Gastrocnemius medialis (tissue), 4 donors: ENCODE data around the gene GPS1. TPM values are rescaled to one million over a fixed set of nuclear protein-coding genes. Genes with fewer than 3 reads are reported as not detected.

Source experiments
- ATAC-seq, 2 donors: fragments of 150-250 bp; one replicate each; pipeline ENCODE4 v1.9.1; 2016
- DNase-seq, 2 donors: peaks; one replicate each; pipeline ENCODE4 v3.0.0-alpha.2; 2019
- H3K27ac ChIP-seq, 4 donors: fragments of 200-600 bp; sonication (generic); 1 replicate in 1 of 4; 2 replicates in 3 of 4; pipeline ENCODE4 v1.5.1; 2016 to 2018; ENCODE audit warnings: mild to moderate bottlenecking in 2 of 4, moderate library complexity in 1 of 4
- H3K27me3 ChIP-seq, 3 donors: fragments of 200-600 bp; sonication (generic) in 2 of 3; 1 replicate in 1 of 3; 2 replicates in 2 of 3; pipeline versions ENCODE4 v1.5.1 to v1.6.0; 2016 to 2019; ENCODE audit warnings: mild to moderate bottlenecking in 1 of 3, moderate library complexity in 1 of 3
- H3K36me3 ChIP-seq, 2 donors: fragments of 200-600 bp; sonication (generic) in 1 of 2; one replicate each; pipeline ENCODE4 v1.5.1; 2017 to 2018
- H3K4me1 ChIP-seq, 2 donors: fragments of 200-600 bp; sonication (generic) in 1 of 2; one replicate each; pipeline ENCODE4 v1.5.1; 2016 to 2017; ENCODE audit warnings: mild to moderate bottlenecking in 2 of 2
- H3K4me3 ChIP-seq, 4 donors: fragments of 200-600 bp; sonication (generic) in 3 of 4; 1 replicate in 1 of 4; 2 replicates in 3 of 4; pipeline ENCODE4 v1.5.1; 2016 to 2019; ENCODE audit warnings: mild to moderate bottlenecking in 2 of 4
- H3K9me3 ChIP-seq, 3 donors: fragments of 200-600 bp; sonication (generic) in 2 of 3; 1 replicate in 1 of 3; 2 replicates in 2 of 3; pipeline ENCODE4 v1.5.1; 2016 to 2019
- CTCF ChIP-seq, 5 experiments: fragments of 450-650 bp in 3 of 5; fragments of 200-600 bp in 2 of 5; sonication (generic) in 2 of 5; IDR thresholded peaks in 4 of 5; conservative IDR thresholded peaks in 1 of 5; 1 replicate in 4 of 5; 2 replicates in 1 of 5; pipeline ENCODE4 v1.5.1; 2016 to 2019; ENCODE audit warnings: antibody characterized with exemption in 5 of 5, mild to moderate bottlenecking in 3 of 5, moderate library complexity in 3 of 5
- POLR2A ChIP-seq, 2 donors: fragments of 450-650 bp; IDR thresholded peaks; one replicate each; pipeline ENCODE4 v1.6.1; 2017; ENCODE audit warnings: antibody characterized with exemption in 2 of 2, mild to moderate bottlenecking in 2 of 2, moderate library complexity in 2 of 2
- in situ Hi-C, 4 donors: fragments of 200-750 bp; cut with MboI; loops; one replicate each; pipeline versions ENCODE4 v1.15.0 to v1.8.0; 2017; ENCODE audit warnings: low sequenced_read_pairs in 4 of 4
- intact Hi-C: fragments of 100-400 bp; cut with DNase I; formaldehyde crosslinking; loops from one replicate; pipeline ENCODE4 v1.15.1; 2023; ENCODE audit warnings: low total_unique reads
- total RNA-seq, 4 donors: library from RNA; depleted of rRNA; stranded (reverse); fragments of >200 nt; gene quantifications; one replicate each; pipeline versions ENCODE4 v1.1.0 to v1.2.3, GENCODE V29; 2016

The GPS1 gene
- total RNA-seq, 4 donors from 2014 or later, result 119 to 174 (median 137) TPM

DNA sequence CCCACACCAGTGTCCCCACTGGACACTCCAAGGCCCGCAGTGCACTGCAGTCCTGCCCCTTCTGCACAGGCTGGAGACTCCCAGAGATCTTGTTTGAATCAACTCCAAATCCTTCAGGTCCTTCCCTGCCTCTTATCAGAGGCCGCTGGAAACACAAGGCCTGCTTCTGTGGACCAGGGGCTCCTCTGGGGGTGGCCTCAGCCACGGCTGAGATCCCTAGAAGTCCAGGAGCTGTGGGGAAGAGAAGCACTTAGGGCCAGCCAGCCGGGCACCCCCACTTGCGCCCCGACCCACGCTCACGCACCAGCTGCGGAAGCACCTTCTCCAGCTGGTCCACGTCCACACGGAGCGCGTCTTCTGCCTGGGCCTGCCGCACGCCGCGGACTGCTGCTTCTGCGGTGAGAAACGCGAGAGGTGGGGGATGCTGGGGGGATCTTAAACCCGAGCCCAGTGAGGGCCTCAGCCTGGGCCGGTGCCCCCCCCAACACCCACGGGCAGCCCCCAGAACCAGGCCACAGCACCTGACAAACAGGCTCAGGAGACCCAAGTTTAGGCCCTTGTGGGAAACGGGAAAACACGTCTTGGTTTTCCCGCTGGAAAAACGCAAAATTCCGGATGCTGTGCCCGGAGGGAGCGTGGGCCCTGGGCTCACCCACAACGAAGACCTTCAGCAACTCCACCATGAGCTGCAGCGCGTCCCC lies 32.6 kb upstream of the GPS1 start:
- ATAC-seq (no peak), DNase-seq (no peak)
- Histone ChIP-seq H3K4me1 (peaks cover 23 to 60% of the 10 kb centered on the region in 2 donors), H3K27ac (peak overlapping the region in 2 of 4 donors; percentile 38 to 41), H3K4me3 (no peak overlapping the region), H3K36me3 (no peaks in the 10 kb centered on the region), H3K9me3 (no peaks in the 10 kb centered on the region), H3K27me3 (no peaks in the 10 kb centered on the region)
- in situ Hi-C loops, result no loop called here
- TF ChIP-seq CTCF (IDR thresholded peaks at IDR 0.05 in 4 of 5, conservative IDR thresholded peaks at IDR 0.05 in 1 of 5) (no peak), POLR2A (IDR thresholded peaks at IDR 0.05) (no peak)
- intact Hi-C loops, result no loop called here

DNA sequence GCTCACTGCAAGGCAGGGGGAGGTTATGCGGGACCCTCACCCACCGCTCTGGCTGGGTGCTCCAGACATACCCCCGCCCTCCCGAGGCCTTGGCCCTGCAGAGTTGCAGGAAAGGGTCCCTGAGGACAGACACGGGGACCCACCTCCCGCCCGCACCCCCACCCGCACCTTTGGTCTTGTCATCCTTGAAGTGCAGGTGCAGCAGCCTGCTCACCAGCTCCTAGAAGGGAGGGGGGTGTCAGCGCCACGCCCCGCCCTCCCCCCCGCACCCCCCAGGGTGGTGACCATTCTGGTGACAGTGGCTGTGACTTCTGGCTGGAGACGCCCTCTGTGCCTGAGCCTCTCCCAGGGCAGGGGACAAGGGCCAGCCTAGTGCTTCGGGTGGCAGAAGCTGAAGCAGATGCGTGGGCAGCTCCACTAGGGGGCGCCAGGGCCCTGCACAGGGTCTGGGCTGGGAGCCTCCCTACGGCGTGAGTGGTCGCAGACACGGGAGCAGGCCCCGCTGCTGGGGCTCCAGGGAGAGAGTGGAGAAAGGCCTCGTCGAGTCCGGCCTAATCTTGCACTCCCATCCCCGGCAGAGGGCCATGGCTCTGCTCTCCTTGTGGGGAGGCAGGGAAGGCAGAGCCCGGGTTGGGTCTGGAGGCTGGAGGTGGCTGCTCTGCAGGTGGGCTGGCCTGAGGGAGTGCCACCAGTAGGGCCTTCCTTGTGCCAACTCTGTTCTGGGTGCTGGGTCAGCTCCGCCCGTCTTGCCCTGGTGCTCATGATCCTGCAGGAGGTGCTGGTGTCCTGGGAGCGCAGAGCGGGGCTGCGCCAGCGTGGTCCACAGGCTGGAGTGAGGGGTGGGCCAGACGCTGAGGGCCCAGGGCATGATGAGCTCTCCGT lies 31.8 kb upstream of the GPS1 start:
- no peak overlapping the region for H3K4me3 ChIP-seq
- ATAC-seq, result no peak
- no peaks in the 10 kb centered on the region for H3K36me3 ChIP-seq
- peak in 1 of 2 donors; percentile 54 for DNase-seq
- no peak for TF ChIP-seq POLR2A (IDR thresholded peaks at IDR 0.05)
- TF ChIP-seq CTCF (IDR thresholded peaks at IDR 0.05 in 4 of 5, conservative IDR thresholded peaks at IDR 0.05 in 1 of 5), result peak; percentile 58 to 85 (median 60)
- in situ Hi-C loops, result loop anchor here in 1 of 4 donors (5.0 kb wide), 1 partner anchor 58 kb away; the partner anchor contains the start of gene NOTUM
- intact Hi-C loops, result no loop called here
- no peaks in the 10 kb centered on the region for H3K27me3 ChIP-seq
- H3K27ac ChIP-seq, result no peak overlapping the region
- no peaks in the 10 kb centered on the region for H3K9me3 ChIP-seq
- H3K4me1 ChIP-seq, result peaks cover 25 to 63% of the 10 kb centered on the region in 2 donors

DNA sequence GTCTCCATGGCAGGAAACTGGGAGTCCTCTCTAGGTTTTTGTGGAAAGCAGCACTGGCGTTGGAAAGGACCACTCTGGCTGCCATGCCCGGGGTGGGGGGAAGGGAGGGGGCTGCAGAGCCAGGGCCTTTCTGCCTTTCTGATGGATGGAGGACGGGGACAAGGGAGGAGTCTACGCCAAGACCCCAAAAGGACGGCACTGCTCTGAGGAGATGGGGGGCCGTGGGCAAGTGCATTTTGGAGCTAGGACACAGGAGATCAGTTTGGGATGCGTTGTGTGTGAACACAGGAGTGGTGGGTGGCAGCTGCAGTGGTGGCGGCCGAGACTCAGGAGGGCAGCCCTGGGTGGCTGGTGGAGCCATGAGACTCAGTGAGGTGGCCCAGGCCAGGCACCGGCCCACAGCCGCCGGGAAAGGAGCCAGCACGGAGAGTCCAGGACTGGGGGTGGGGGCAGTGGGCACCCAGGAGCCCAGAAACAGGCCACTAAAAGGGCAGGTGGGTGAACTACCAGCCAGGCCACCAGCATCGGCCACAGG lies 31.1 kb upstream of the GPS1 start:
- no peak for DNase-seq
- peaks cover 25 to 63% of the 10 kb centered on the region in 2 donors for H3K4me1 ChIP-seq
- H3K27ac ChIP-seq, result no peak overlapping the region
- intact Hi-C loops, result loop anchor here (1.0 kb wide), 1 partner anchor 61 kb away; no protein-coding TSS in a partner anchor
- no peak for TF ChIP-seq CTCF (IDR thresholded peaks at IDR 0.05 in 4 of 5, conservative IDR thresholded peaks at IDR 0.05 in 1 of 5)
- no peak for TF ChIP-seq POLR2A (IDR thresholded peaks at IDR 0.05)
- no peaks in the 10 kb centered on the region for H3K36me3 ChIP-seq
- in situ Hi-C loops, result loop anchor here in 1 of 4 donors (5.0 kb wide), 1 partner anchor 58 kb away; the partner anchor contains the start of gene NOTUM
- ATAC-seq, result no peak
- H3K27me3 ChIP-seq, result no peaks in the 10 kb centered on the region
- no peak overlapping the region for H3K4me3 ChIP-seq
- H3K9me3 ChIP-seq, result no peaks in the 10 kb centered on the region

GRCh38 chr17:82021107-82021899 lies 30.4 kb upstream of the GPS1 start:
- intact Hi-C loops, result loop anchor here (1.0 kb wide), 1 partner anchor 62 kb away; no protein-coding TSS in a partner anchor
- H3K9me3 ChIP-seq, result no peaks in the 10 kb centered on the region
- DNase-seq (peak; percentile 58 to 78), ATAC-seq (peak; percentile 25 to 28)
- no peaks in the 10 kb centered on the region for H3K27me3 ChIP-seq
- H3K36me3 ChIP-seq, result no peaks in the 10 kb centered on the region
- peaks cover 25 to 63% of the 10 kb centered on the region in 2 donors for H3K4me1 ChIP-seq
- peak overlapping the region in 3 of 4 donors; percentile 89 to 92 (median 91) for H3K4me3 ChIP-seq
- in situ Hi-C loops, result loop anchor here in 1 of 4 donors (5.0 kb wide), 1 partner anchor 59 kb away; the partner anchor contains the start of gene NOTUM
- H3K27ac ChIP-seq, result peak overlapping the region in 2 of 4 donors; percentile 79 to 86
- TF ChIP-seq CTCF (IDR thresholded peaks at IDR 0.05 in 4 of 5, conservative IDR thresholded peaks at IDR 0.05 in 1 of 5), result peak; percentile 72 to 88 (median 80)
- TF ChIP-seq POLR2A (IDR thresholded peaks at IDR 0.05), result no peak
